Gastrocnemius medialis (tissue), 4 donors: ENCODE results near the gene DPYD.

Experiments used
- POLR2A ChIP-seq, 2 donors: fragments of 450-650 bp; IDR thresholded peaks; one replicate each; pipeline ENCODE4 v1.6.1; 2017; ENCODE audit warnings: antibody characterized with exemption in 2 of 2, mild to moderate bottlenecking in 2 of 2, moderate library complexity in 2 of 2
- TF ChIP-seq, protein P1 (sequence below), 5 experiments: fragments of 450-650 bp in 3 of 5; fragments of 200-600 bp in 2 of 5; sonication (generic) in 2 of 5; IDR thresholded peaks in 4 of 5; conservative IDR thresholded peaks in 1 of 5; 1 replicate in 4 of 5; 2 replicates in 1 of 5; pipeline ENCODE4 v1.5.1; 2016 to 2019; ENCODE audit warnings: antibody characterized with exemption in 5 of 5, mild to moderate bottlenecking in 3 of 5, moderate library complexity in 3 of 5

GRCh38 chr1:97254731-97255463, 665.9 kb downstream of the DPYD start:
- TF ChIP-seq, protein P1, sequence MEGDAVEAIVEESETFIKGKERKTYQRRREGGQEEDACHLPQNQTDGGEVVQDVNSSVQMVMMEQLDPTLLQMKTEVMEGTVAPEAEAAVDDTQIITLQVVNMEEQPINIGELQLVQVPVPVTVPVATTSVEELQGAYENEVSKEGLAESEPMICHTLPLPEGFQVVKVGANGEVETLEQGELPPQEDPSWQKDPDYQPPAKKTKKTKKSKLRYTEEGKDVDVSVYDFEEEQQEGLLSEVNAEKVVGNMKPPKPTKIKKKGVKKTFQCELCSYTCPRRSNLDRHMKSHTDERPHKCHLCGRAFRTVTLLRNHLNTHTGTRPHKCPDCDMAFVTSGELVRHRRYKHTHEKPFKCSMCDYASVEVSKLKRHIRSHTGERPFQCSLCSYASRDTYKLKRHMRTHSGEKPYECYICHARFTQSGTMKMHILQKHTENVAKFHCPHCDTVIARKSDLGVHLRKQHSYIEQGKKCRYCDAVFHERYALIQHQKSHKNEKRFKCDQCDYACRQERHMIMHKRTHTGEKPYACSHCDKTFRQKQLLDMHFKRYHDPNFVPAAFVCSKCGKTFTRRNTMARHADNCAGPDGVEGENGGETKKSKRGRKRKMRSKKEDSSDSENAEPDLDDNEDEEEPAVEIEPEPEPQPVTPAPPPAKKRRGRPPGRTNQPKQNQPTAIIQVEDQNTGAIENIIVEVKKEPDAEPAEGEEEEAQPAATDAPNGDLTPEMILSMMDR (IDR thresholded peaks at IDR 0.05 in 4 of 5, conservative IDR thresholded peaks at IDR 0.05 in 1 of 5): no peak
- no peak for TF ChIP-seq POLR2A (IDR thresholded peaks at IDR 0.05)
